Gastrocnemius medialis (tissue), 4 donors: ENCODE results near the gene RAB17.

Experiments used
- CTCF ChIP-seq, 5 experiments: fragments of 450-650 bp in 3 of 5; fragments of 200-600 bp in 2 of 5; sonication (generic) in 2 of 5; IDR thresholded peaks in 4 of 5; conservative IDR thresholded peaks in 1 of 5; 1 replicate in 4 of 5; 2 replicates in 1 of 5; pipeline ENCODE4 v1.5.1; 2016 to 2019; ENCODE audit warnings: antibody characterized with exemption in 5 of 5, mild to moderate bottlenecking in 3 of 5, moderate library complexity in 3 of 5
- POLR2A ChIP-seq, 2 donors: fragments of 450-650 bp; IDR thresholded peaks; one replicate each; pipeline ENCODE4 v1.6.1; 2017; ENCODE audit warnings: antibody characterized with exemption in 2 of 2, mild to moderate bottlenecking in 2 of 2, moderate library complexity in 2 of 2

DNA sequence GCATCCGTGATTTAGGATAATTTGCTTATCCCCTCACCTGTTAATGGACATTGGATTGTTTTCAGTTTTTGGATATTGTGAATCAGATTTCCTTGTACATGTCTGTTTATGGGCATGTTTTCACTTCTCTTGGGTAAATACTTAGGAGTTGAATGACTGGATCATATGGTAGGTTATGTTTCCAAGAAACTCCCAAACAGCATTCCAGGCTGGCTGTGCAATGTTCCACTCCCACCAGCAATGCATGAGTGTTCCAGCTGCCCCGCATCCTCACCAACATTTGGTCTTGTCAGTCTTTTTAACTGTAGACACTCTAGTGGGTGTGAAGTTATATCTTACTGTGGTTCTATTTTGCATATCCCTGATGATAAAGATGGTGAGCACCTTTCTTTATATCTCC is 27.9 kb upstream of the RAB17 start:
- TF ChIP-seq CTCF (IDR thresholded peaks at IDR 0.05 in 4 of 5, conservative IDR thresholded peaks at IDR 0.05 in 1 of 5) = no peak
- no peak for TF ChIP-seq POLR2A (IDR thresholded peaks at IDR 0.05)
